NCI-H1436 treated with DMSO at 0.1 percent for 48 hours (cell line): ENCODE results near the gene RAB26.

ENCODE experiments used
- DNase-seq: peaks from one replicate; lab custom pipeline; 2025; lab: John Stamatoyannopoulos, UW

Gene RAB26

DNA sequence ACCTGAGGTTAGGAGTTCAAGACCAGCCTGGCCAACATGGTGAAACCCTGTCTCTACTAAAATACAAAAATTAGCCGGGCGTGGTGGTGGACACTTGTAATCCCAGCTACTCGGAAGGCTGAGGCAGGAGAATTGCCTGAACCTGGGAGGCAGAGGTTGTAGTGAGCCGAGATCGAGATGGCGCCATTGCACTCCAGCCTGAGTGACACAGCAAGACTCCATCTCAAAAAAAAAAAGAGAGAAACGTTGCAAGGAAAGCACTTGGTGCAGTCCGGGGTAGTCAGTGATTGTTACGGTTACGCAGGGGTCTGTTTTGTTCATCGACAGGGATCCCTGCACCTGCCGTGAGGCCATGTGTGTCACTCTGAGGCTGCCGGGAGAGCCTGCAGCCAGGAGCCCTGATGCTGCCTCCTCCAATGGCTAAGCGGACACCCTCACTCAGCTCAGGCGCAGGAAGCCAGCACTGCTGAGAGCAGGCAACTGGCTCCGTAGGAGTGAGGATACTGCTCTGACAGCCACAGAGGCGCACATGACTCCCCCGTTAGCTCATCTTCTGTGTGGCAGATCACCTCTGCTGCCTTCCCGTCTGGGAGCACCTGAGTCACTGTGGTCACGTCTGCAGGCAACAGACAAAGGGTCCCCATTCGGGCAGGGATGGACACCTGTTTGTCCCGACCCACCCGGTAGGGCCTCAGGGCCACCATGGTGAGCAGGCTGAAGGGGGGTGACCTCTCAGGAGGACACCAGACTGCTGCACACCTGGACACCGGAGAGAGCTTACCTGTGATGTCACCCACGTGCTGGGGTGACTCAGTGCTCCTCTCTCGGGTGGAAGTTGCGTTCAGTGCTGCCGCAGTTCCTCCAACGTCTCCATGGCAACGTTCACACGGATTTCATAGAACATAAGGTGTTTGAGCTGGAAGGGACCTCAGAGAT lies 5.2 kb upstream of the RAB26 start:
- no peak for DNase-seq

DNA sequence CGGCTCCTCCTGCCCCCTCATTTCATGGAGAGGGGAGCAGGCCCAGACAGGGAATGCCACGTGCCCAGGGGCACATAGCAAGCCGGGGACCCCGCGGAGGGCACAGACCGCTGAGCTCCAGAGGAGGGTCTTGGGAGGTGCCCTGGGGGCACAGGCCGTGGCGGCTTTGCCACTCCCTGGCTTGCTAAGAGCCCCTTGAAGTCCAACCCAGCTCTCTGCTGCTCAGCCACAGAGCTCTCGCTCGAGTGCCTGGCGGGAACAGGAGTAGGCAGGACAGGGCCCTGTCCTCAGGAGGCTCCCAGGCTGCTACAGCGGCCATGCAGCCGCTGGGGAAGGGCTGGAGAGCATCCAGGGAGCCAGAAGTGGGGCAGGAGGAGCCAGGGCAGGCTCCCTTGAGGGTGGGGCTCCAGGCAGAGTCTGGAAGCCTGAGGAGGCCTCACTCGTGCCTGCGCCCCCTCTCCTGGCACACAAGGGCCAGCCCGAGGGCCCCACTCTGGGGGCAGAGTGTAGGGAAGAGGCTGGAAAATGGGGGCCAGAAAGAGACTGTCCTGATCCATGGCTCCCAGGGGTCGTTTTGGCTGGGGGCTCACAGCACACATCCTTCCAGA lies 4.4 kb upstream of the RAB26 start:
- DNase-seq: no peak

DNA sequence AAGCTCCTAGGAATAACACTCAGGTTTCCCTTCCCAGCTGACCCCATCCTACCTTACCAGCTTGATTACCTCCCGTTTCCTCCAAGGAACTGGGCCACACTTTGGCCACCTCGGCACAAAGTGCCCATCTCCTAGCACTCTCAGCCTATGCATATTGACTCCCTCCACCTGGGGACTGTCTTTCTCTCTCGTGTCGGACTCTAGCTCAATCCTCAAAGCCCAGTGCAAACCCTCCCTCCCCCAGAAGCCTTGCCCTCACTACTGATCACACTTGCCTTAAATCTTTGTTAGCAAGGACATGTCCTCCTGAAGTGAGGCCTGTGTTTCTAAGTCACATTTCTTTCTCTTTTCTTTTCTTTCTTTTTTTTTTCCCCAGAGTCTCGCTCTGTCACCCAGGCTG lies 2.6 kb upstream of the RAB26 start:
- no peak for DNase-seq

DNA sequence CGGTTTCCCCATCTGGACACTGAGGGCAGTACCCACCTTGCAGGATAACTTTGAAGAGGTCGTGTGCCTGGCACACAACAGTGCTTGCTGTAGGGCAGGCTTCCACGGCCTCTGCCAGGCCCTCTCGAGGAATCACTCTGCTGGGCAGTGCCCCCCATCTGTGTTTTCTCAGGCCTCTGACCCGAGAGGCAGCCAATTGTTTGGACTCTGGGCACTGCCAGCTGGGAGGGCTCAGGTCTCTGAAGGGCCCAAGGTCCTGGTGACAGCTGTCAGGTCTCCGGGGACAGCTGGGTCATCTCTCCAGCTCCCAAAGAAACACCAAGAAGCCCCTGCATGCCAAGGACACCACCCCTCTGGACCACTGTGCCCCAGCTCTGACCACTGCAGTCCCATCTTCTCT lies 1.0 kb upstream of the RAB26 start:
- no peak for DNase-seq

DNA sequence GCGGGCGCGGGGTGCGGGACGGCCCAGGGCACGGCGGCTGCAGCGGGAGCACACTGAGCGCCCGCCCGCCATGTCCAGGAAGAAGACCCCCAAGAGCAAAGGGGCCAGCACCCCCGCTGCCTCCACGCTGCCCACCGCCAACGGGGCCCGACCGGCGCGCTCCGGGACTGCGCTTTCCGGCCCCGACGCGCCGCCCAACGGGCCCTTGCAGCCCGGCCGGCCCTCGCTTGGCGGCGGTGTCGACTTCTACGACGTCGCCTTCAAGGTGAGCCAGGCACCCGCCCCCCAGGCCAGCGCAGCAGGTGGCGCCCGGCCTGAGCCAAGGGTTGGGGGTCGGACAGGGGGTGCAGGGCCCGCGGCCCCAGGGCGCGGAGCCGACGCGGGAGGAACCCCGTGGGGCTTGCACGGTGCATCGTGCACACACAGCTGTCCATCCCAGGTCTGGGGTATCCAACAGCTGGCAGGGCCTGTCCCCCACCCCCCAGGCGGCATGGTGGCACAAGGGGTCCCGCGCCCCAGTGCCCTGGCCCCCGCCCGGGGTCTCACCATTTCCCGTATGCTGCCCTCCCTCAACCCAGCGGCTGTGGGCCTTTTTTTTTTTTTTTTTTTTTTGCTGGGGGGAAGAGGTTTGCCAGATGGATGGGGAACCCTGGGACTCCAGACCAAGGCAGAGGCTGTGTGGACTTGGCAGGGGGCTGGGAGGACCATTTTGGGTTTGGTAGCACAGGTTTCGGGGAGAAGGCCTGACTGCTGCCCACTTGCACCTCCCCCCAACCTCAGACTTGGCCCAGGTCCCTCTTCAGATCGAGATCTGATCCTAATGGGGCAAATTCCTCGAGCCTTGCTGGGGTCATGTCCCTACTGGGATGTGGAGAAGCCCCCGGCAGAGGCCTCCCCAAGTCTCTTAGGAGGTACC lies 547 bp downstream of the RAB26 start:
- DNase-seq: no peak

DNA sequence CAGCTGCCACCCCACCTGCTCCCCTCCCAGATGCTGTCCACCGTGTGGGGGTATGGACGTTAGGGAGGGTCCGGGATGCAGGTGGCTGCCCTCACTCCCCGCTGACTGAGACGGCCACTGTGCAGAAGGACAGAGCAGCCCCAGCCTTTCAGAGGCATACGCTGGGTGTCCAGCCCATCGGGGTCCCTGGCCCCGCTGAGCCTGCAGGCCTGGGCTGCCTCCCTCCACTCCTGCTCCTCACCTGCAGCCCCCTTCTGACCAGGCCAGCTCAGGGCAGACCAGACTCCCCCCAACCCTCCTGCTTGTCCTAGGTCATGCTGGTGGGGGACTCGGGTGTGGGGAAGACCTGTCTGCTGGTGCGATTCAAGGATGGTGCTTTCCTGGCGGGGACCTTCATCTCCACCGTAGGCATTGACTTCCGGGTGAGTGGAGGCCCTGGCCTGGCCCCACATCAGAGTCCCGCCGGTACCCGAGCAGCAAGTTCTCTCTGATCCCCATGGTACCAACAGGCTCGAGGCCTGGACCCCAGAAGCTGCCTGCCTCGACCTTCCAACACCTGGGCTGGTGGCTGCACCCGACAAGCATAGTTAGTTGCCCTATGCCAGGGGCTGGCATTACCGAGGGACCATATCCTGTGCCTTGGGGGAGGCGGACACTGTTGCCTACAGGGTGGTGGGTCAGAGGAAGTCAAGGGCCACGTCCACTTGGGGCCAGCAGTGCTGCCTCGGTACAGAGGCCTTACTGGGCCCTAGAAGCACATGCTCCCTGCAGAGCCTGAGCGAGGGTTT lies 1.4 kb downstream of the RAB26 start:
- DNase-seq: no peak

DNA sequence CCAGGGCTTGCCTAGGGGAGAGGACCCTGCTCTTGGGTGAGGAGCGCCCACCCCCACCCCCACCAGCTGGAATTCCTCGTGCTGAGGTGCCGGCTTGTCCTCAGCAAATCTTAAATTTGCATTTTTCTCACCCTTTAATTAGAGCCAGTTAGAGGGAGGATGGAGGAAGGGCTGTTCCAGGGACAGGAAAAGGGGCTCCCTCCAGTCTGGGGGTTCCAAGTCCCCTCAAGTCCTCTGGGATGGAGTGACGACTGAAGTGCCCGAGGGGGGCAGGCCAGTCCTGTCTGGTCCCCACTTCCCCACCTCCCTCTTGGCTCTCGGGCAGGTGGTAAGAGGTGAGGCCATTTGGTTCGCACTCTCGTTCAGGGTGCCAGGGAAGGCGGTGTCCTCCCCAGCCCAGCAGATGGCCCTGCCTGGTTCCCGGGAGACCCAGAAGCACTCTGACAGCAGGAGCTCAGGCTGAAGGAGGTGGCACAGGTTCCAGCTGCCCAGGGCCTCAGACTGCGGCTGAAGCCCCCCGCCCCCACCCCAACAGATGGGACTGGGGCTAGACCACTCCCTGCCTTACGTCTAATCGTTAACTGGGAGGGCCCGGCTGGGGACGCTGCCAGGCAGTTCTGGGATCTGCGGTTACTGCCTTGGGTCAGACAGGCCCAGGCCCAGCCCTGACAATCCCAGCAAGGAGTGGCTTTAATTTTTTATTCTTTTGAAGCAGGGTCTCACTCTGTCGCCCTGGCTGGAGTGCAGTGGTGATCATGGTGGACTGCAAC lies 2.2 kb downstream of the RAB26 start:
- DNase-seq: no peak

DNA sequence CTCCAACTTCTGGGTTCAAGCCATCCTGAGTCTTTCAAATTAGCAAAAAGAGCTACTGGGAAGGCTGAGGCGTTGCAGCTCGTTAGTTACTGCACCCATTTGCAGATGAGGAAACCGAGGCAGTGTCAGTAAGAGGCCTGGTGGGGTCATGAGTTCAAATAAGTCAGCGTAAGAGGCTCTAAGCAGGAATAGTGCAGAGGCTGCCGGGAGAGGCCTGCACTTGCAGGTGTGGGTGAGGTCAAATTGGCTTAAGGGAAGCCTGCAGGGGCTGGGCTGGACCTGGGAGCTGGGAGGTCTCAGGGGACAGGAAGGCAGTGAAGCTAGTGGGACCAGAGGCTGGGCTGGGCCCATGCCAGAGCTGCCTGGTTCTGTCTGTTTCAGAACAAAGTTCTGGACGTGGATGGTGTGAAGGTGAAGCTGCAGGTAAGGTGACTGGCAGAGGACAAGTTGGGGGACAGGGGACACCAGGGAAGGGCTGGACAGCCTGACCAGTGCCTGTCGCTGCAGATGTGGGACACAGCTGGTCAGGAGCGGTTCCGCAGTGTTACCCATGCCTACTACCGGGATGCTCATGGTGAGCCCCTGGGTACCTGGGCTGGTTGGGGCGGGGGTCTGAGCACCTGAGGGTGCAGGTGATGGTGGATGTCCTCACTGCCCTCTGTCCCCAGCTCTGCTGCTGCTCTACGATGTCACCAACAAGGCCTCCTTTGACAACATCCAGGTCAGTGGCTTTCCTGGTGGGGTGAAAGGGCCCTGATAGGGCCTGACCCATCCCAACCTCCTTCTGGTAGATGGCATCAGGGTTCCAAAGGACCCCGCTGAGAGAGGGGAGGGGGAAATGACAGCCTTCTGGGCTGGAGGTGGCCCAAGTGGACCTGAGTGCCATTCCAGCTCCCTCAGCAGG lies 3.0 kb downstream of the RAB26 start:
- no peak for DNase-seq

DNA sequence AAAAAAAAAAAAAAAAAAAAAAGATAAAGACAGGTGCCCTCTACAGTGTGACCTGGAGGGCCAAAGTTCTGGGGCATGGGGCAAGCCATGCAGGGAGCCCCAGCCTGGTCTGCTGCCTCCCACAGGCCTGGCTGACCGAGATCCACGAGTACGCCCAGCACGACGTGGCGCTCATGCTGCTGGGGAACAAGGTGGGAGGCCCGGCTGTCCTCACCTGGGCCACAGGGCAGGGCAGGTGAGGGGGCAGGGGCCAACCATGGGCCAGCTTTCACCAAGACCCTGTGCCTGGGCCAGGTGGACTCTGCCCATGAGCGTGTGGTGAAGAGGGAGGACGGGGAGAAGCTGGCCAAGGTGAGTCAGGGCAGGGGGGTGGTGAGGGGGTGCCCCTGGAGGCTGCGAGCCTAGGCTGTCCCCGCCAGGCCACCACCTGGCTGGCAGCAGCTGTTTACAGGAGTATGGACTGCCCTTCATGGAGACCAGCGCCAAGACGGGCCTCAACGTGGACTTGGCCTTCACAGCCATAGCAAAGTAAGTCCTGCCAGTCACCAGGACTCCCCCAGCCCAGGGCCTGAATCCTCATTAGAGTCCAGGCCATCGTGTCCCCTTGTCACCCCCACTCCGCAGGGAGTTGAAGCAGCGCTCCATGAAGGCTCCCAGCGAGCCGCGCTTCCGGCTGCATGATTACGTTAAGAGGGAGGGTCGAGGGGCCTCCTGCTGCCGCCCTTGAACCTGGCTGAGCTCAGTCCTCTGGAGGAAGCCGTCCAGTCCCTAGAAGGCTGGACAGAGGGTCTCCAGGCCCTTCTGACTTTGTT lies 4.5 kb downstream of the RAB26 start:
- DNase-seq: no peak

DNA sequence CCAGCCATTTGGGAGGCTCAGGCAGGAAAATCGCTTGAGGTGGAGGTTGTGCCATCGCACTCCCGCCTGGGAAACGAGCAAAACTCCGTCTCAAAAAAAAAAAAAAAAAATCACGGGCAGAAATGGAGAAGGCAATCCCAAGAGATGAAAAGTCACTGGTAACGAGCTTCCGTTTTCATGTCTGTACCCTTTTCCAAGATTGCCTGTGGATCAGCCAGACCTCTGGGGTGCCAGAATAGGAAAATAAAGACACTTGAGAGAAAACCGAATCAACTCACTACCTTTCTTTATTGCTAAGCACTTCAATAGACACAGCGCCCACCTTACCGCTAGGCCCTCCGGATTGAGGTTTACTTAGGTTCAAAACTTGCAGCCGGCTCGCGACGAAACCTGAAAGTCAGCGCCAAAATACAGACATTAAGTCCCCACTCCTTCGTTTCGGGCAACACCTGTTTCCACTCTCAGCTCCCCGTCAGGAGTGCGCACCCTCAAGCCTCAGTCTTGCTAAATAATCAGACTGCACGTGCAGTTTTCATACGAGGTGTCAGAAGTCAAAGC lies 6.2 kb downstream of the RAB26 start:
- no peak for DNase-seq

DNA sequence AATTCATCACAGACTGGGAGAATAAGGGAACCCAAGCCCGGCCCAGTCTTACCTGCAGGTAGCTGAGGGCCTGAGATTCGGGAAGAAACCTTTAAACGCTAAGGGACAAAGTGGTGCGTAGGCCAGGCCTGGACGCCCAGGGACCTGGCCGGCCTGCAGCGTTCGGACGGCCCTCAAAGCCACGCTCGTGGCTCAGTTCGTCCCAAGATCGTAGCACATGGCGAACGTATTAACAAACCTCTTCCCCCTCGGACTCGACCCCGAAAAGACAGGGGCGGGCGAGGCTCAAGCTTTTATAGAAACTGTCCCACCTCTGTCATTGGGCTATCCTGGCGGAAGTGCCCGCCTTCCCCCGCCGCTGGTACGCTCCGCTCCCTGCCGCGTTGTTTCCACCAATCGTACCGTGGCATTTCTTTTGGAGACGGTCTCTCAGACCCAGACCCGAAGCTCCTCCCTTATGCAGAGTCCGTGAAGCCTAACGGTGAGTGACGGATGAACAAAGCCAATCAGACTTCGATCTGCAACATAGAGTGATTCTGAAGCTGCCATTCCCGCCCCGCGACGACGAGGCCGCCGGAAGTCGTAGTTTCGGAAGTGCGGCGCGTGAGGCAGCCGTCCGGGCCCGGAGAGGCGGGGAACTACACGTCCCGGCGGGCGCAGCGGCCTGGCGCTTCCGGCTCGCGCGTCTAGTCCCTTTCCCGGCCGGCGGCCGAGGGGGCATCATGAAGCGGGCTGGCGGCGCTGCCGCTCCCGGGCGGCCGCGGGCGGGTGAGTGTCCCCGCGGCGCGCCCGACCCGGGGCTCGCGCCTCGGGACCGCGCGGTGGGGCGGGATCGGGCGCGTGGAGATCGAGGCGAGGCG lies 6.9 kb downstream of the RAB26 start, which contains the start of gene TRAF7:
Gene TRAF7 (plus strand): TSS at position 692 of the 860 bp plus-strand sequence. CDS start 8,139 bp downstream, outside the sequence.
- DNase-seq: peak; percentile 99

DNA sequence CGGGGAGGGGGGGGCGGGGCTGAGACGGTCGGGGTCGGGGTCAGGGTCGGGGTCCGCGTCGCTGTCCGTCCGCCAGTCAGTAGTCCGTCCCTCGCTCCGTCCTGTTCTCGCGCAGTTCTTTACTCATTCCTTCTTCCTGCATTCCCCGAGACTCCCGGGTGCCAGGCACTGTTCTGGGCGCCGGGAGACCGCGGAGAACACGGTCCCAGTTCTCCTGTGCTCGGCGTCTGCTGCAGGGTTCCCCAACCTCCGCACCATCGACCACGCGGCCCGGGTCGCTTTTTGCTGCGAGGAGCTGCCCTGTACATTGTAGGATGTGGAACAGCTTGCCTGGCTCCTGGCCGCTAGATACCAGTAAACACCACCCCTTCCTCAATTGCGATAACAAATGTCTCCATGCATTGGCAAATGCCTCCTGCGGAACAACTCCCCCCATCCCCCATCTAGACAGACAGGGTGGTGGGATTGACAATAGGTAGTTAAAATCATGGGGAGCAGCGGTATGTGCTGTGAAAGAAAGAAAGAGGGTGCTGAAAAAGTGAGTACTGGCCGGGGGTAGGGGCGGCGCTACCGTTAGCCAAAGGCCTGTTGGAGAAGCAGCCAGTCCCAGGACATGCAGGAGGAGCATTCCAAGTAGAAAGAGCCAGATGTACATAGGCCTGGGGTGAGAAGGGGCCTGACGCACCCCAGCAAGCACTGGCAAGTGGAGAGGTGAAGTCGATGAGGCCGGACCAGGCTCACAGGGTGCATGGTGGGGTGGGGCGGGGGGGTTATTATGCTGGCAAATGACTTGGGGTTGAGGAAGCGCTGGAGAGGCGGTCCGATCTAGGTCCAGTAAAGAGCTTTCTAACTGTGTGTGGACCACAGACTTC lies 7.8 kb downstream of the RAB26 start:
- no peak for DNase-seq

DNA sequence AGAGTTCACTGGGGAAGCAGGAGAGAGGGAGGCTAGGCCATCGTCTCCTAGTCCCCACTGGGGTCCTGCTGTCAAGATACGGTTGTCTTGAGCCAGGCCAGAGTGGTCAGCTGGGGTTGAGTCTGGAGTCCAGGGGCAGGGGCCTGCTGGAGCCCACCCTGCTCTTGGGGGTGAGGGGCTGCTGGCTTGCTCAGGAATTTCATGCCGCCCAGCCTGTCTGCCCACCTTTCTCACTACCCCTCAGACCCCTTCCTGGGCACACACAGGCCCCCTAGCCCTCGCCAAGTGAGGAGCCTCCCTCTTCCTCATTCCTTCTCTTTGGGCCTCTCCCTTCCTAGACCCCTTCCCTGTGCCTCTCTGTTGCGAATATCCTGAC lies 8.4 kb downstream of the RAB26 start:
- no peak for DNase-seq

DNA sequence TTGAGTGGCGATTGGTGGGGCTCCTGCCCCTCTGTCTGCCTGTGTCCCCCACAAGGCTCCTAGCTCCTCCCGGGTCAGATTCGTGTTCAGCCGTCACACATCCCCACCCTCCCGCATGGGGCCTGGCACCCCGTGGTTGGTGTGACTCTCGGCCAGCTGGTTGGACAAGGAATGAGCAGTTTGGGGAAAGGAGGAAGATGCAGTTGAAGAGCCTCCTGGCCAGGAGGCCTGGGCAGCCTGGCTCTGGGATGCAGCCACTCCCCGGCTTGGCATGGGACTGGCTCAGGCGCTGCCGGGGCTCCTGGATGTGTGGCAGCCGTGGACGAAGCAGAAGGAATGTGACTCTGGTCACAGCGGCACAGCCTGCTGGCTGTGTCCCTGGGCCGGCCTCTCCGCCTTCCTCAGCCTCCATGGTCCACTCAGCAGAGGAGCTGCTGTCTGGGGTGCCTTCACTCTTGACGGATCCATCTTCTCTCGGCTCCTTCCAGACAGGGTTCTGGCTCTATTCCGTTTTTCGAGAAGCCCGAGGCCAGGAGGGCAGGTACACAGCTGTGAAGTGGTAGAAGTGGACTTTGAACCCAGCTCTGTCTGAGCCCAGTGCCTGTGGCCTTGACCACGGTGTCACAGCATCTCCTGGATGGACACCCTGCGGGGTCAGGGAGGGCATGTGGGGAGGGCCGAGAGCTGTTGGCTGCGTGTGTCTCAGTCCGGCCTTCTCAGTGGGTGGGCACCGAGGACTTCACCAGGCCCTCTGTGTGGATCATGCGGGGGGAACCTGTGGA lies 9.2 kb downstream of the RAB26 start:
- no peak for DNase-seq

DNA sequence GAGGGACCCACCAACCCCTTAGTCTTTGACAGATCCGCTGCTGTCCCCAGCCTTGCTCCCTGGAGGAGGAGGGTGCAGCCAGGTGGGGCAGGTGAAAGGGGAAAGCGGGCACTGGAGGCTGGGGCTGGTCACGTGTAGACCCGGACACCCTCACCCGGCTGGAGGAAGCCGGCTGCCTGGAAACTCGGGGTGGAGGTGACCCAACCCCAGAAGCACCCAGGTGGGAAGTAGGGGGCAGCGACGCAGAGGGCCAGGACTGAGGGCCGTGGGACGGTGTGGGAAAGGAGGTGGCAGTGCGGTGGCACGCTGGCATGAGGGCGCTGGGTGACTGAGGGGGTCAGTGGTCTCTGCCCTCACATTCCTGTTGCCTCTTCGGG lies 9.8 kb downstream of the RAB26 start:
- no peak for DNase-seq
